Breast epithelium (tissue), 3 donors: Measurements from ENCODE around the gene PSAT1.

Experiments used
- CTCF ChIP-seq, 3 donors: fragments of 450-650 bp; IDR thresholded peaks; one replicate each; pipeline ENCODE4 v1.5.1; 2016 to 2017; ENCODE audit warnings: antibody characterized with exemption in 3 of 3, mild to moderate bottlenecking in 3 of 3, moderate library complexity in 3 of 3
- POLR2A ChIP-seq: fragments of 450-650 bp; IDR thresholded peaks from one replicate; pipeline ENCODE4 v1.6.1; 2016; ENCODE audit warnings: antibody characterized with exemption, mild to moderate bottlenecking, moderate library complexity
- POLR2AphosphoS5 ChIP-seq, 3 donors: sonication (generic); formaldehyde crosslinking; IDR thresholded peaks; one replicate each; pipeline ENCODE4 v1.6.1; 2017; ENCODE audit warnings: antibody characterized with exemption in 3 of 3

DNA sequence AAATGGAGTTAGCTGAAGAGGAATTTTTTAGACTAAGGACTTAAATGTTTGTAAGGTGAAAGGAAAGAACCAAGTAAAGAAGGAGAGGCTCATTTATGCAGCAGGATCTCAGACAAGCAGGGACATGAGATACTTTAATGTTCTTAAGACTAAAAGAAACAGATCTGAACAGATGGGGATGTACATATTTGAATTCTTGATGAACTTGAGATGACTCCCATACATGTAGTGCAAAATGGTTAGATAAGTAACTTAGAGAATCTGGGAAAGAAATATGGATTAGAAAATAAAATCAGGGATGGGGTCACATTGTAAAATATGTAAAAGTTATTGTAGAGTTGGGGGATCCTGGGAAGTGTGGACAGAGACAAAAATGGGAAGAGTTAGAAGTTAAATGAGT is 27.1 kb upstream of the PSAT1 start:
- TF ChIP-seq CTCF (IDR thresholded peaks at IDR 0.05) (no peak), POLR2A (no peak), POLR2AphosphoS5 (IDR thresholded peaks at IDR 0.05) (no peak)
